T-helper 1 cell treated with Interleukin-12 subunit alpha and Interleukin-12 subunit beta and Interleukin-4 antibody, amounts not matched to agents 30 ng/mL and 1 ng/mL, for 36 hours (primary cell): Measurements from ENCODE around the gene PGF. TPM values are rescaled to one million over a fixed set of nuclear protein-coding genes. Genes with fewer than 3 reads are reported as not detected.

Source experiments
- intact Hi-C: fragments of 100-400 bp; cut with micrococcal nuclease; formaldehyde crosslinking; loops from one replicate; pipeline ENCODE4 v1.15.1; 2024
- total RNA-seq: library from RNA; stranded (reverse); gene quantifications from 2 replicates; pipeline ENCODE4 v1.2.3, GENCODE V29; 2022

The PGF gene
- total RNA-seq, 1 donor from 2014 or later: 0.20 TPM

DNA sequence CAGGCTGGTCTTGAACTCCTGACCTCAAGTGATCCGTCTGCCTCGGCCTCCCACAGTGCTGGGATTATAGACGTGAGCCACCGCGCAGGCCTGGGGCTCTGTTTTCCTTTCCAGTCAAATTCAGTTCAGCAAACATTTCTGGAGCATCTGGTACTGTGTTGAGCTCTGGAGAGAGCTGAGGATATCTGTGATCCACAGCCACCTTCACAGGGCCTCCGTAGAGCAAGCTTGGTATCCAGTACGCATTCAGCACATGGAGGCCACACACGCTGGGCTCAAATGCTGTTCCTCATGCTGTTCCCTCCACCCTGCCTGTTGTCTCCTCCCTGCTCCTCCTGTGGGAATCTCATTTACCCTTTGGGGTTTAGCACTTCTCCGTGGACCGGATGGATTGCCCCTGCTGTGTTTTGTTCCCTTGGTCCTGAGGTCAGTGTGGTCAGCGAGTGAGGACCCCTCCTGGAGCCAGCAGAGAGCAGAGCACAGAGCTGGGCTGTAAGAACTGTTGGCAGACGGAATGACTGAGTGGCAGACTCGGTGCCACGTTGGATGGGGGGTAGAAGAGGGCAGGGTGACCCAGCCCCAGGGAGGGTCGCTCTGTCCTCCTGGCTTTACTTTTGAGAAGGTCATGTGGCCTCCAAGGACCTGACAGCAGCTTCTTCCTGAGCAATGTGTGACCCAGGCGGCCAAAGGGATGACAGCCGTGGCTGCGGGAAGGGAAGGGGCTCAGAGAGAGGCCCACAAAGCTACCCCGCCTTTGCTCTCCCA, 33.2 kb downstream of the PGF start:
- intact Hi-C loops: no loop called here

DNA sequence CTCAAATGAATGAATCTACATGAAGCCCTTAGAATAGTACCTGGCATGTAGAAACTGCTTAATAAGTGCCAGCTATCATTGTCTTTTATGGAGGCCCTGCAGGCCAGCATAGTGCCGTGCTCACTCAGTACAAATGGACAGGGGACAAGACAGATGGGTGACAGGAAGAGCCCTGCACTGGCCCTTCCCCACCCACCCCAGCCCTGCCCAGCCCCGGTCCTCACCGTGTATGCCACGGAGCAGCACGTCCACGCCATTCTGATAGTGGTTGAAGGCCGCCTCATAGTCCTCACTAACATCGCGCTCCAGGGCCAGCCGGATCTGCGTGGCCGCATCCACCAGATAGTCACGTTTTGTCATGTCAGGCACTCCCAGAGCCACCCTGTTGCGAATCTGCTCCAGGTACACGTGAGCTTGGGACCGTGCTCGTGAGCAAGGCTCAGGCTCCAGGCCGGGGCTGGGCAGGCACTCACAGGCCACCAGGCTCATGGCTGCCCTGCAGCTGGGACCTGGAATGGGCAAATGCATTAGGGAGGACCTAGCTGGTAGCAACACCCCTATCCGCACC, 34.3 kb downstream of the PGF start:
- intact Hi-C loops: no loop called here

DNA sequence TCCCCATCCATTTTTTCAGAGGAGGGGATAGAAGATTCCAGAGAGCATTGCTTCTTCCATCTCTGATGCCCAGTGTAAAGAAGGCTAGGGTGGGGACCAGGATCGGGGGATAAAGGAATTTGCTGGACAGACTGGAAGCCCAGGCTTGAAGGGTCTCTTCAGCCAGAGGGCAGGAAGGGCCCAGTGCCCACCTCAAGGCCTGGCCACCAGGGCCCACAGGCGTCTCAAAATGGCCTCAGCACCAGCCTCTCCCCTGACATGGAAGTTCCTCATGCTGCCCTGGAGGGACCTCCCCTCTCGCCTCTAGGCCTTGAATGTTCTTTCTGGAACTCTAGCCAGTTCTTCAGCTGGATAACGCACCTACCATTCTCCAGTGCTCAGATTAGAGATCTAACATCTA, 35.1 kb downstream of the PGF start:
- intact Hi-C loops: no loop called here

DNA sequence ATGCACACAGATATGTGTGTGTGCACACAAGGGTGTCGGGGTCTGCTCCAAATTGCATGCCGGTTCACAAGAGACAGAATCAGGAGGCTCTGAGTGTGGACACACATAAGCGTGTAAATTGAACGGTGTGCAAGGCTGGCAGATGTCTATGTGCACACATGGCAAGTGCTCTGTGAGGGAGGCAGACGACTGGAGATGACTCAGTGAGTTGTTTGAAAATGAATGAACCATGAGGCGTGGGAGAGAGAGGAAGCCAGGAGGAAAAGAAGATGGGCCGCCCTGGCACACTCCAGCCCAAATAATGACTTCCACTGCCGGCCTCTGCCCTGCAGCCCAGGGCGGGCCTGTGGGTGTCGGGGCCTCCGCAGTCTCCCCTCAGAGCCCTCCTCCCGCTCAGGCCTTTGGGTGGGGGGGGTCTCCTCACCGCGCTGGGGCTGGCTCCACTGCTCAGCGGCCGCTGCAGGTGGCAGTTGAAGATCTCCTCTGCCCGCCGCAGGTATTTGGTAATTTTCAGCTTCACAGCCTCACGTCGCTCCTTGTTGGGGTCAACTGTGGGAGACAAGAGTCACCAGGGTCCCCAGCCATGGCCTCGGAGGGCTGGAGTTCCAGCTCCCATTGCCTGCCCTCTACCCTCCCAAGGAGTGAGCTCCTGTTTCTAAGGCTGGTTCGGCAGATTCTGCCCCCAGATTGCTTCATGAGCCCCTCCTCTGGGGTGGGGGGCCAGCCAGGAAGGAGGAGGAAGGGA, 35.8 kb downstream of the PGF start:
- intact Hi-C loops: no loop called here

DNA sequence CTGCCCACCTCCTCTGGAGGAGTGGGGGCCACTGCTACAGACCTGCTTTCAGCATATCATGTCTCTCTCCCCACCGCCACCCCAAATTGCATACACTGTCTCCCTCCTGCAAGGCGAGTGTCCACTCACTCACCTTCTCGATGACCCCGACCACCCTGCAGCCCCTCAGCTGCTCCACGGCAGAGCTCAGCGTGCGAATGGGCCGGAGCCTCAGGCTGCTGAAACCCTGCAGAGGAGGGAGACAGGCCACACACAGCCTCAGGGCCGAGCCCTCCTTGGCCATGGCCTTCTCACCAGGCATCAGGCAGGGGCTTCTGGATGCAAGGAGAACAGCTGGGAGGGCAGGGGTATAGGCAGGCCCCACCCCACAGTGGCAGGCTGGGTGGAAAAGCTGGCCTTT, 37.0 kb downstream of the PGF start:
- intact Hi-C loops: no loop called here

DNA sequence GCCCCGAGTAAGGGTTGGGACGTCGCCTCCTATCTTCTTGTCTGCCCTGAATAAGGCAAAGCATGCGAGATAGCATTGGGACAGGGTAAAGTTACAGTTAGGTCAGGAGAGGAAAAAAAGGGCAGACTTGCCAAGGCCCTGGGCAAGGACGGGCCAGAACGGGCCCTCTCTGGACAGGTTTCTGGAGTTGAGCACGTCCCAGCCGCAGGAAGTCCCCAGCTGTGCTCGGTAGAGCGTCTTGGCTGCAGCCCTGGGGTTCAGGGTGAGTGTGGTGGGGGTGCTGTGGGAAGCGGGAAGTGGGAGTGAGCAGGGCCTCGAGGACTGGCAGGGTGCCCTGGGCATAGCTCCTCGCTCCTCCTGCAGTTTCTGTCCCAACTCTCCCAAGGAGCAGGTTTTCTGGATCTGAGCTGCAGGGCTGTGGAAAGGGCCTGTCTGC, 37.7 kb downstream of the PGF start:
- intact Hi-C loops: no loop called here

DNA sequence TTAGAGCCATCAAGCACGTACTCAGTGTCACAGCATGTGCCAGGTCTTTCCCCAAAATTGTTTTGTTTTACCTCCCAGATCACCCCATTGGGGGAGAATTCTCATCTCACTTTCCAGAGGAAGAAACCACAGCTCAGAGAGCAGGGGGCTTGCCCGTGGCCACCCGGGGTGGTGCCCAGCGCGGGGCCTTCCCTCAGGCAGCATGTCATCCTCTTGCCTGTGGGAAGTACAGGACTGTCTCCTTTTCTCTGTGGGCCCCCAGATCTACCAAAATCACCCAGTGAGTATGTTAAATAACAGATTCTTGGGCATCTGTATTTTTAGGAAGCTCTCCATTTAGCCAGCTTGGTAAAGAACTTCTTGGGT, 38.2 kb downstream of the PGF start:
- intact Hi-C loops: no loop called here

DNA sequence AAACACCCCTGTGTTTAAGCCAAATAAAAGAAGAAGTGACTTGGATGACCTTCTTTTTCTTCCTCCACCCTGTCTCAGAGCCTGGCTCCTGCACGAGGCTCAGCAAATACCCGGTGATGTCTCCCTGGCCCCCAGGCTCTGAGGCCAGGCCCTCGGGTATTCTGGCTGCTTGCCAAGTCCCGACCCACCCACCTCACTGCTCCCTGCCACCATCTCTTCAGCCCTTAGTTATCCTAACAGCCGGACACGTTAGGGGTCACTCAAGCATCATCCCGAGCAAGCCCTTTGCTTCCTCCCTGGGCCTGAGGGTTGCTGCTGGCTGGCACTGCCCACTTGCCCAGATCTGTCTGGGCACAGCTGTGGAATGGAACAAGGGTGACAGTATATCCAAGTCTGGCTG, 39.6 kb downstream of the PGF start:
- intact Hi-C loops: no loop called here

DNA sequence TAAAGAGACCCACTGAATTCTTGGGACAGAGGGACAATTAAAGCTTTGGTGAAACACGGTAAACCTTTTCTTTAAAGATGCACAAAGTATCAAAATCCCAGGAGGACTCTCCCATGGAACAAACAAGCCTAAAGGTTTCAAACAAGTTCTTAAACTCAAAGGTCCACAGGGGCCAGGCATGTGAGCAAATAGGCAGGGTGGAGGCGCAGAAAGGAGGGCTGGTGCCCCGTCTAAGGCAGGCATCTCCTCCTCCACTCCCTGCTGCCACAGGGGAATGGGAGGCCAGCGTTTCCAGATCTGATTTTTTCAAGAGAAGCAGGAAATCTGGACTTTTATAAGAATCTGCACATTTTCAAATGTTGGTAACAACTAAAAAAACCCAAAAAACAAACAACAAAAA, 40.0 kb downstream of the PGF start:
- intact Hi-C loops: no loop called here

DNA sequence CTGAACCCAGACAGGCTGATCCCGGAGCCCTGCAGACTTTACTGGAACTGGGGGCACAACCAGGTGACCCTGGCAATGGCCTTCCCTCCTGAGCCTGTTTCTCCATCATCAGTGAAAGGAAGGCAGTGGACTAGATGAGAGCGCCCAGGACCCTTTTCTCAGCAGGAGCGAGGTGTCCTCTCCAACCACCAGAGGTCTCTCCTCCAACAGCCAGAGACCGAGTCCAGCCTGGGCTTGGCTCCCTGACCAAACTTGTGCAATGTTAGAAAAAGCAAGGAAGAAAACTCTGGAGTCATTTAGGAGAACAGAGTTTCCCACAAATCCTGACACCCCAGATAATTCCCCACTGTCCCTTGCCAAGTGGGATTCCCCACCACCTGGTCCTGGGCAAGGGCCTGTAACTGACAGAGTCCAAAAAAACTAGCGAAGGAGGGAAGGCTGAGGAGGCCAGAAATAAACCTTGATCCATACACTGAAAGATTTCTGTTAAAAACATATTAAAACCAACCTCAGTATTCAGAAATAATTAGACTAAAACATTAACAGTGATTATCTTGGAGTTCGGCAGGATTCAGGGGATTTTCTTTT, 41.3 kb downstream of the PGF start:
- intact Hi-C loops: loop anchor here (1.0 kb wide), 1 partner anchor 174 kb away; no protein-coding TSS in a partner anchor

DNA sequence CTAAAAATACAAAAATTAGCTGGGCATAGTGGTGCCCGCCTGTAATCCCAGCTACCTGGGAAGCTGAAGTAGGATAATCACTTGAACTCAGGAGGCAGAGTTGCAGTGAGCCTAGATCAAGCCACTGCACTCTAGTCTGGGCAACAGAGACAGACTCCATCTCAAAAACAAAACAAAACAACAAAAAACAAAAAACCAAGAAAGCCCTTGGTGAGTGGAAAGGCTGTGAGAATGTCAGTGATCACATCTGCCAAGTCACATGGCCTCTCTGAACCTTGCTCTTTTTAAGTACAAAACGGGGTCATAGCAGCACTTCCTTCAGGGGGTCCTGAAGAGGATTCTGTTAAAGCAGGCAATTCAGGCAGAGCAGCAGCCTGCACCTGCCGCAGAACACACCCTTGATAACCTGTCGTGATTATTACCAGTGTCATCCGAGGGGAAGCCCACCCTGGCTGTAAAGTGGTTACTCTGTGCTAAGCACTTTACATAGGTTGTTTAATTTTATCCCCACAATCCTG, 41.9 kb downstream of the PGF start:
- intact Hi-C loops: no loop called here

DNA sequence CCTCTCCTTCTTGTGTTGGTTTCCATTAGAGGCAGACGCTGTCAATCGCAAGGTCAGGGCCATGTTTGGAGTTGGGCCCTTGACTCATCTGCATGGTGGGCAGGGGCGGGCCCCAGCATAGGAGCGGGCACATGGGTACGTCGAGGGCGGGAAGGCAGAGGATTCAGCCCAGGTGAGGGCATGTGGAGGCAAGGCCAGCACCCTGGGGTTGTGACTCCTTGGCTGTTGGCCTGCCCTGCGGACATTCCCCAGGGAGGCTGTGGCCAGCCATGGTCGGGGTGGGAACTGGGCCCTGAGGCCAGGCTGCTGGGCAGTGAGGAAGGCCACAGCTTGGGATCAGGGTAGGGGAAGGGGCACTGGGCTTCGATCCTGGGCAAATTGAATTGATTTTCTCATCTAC, 42.6 kb downstream of the PGF start:
- intact Hi-C loops: no loop called here

DNA sequence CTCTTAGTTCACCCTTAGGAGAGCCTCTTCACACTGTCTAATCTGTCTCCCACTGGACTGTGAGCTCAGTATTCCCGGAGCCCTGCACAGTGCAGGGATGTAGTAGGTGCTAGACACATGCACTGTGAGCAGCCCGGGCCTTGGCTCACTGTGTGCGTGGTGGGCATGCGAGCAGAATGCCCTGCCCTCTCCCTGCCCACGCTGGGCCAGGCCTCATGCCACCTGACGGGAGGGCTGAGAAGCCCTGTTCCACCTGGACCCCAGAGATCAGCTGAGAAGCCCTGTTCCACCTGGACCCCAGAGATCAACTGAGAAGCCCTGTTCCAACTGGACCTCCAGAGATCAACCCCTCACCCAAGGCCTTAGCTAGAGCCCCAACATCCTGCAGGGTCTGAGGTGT, 43.3 kb downstream of the PGF start:
- intact Hi-C loops: no loop called here

DNA sequence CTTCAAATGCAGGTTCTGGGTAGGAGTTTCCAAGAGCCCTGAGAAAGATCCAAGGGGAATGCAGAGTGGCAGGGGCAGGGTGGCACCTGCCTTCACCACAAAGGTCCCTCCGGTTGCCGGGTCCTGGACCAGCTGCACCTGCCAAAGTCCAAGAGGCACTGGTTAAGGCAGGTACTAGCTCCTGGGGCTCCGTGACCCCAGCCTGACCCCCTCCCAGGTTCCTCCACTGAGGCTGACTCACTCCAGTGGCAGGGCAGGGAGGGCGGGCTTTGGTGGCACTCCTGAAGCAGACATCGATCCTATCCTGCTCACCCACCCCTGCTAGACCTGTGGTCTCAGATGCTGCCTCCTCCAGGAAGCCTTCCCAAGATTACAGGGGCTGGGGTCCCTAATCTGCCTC, 43.7 kb downstream of the PGF start:
- intact Hi-C loops: no loop called here

DNA sequence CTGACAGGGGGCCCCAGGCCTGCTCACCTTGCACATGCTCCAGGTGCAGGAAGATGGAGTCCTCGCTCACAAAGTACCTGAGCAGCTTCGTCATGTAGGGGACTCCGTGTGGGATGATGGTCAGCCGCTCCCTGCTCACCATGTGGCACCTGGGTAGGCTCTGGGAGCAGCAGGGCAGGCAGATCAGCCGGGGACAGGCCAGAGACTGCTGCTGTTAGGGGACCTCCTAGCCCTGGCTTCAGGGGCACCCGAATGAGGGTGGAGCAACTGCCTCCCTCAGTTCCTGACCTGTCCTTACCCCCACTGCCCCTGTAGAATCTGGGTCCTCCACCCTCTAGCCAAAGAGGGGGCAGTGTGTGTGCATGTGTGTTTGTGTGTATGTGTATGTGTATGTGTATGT, 44.2 kb downstream of the PGF start:
- intact Hi-C loops: no loop called here

DNA sequence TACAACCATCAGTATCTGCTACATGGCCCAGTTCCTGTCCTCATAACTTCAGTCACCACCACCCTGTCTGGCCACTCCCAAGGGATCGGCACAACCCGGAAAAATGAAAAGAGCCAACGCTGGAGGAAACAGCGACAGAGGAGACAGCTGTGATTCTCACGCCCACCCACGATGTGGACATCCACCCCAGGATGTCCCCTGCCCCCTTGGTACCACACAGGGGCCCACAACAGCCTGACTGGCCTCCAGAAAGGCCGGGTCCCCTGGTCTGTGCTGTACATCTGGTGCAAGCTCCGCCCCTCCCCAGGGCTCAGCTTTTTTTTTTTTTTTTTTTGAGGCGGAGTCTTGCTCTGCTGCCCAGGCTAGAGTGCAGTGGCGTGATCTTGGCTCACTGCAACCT, 44.8 kb downstream of the PGF start:
- intact Hi-C loops: no loop called here

DNA sequence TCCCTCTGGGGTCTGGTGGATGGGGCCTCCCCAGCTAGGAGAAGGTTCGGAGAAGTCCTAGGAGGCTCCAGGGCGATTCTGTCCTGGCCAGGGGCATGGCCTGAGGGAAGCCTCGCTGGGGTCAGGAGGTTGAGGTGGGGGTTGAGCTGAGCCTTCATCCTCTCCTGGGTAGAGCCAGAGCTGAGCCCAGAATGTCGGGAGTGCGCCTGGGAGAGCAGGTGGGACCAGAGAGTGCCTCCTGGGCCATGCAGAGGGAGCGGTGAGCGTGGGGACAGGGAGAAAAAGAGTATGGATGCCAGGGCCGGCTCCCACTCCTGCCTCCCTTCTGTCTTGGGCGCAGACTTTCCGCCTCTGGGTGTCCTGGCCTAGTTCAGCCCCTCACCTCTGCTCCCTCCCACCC, 45.5 kb downstream of the PGF start:
- intact Hi-C loops: no loop called here

DNA sequence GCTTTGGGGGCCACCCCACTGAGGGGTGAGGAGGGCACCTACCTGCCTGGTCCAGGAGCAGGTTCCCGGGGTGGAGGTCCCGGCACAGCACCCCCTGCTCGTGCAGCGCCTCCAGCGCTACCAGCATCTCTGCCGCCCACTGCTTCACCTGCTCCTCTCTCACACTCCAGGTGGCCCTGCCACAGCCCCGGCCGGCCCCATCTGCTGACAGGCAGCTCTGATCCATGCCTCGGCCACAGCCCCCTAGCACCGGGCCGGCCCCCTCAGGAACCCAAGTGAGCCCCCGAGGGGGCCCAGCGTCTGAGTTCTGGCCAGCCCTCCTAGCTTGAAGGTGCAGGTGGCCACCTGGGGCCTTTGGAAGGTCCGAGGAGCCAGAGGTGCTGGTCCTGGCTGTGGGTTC, 45.9 kb downstream of the PGF start:
- intact Hi-C loops: no loop called here

DNA sequence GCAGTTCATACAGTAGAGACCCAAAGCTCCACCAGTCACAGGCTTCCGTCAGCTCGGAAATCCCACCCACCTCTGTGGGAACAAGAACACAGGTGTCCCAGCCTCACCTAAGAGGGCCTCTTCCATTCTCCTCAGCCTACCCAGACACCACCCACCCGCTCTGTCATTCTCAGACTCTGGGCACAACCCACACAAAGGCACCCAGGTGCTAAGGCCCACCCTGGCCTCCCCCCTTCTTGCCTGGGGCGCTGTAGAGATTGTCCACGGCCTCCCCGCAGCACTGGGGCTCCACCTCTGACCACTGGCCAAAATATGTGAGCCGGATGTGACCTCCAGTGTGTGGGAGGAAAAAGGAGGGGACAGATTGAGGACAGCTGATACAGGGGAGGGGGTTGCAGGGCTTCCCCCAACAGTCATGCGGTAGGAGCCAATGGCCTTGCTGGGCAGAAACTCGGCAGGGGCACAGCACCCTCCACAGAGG, 46.5 kb downstream of the PGF start:
- intact Hi-C loops: no loop called here

DNA sequence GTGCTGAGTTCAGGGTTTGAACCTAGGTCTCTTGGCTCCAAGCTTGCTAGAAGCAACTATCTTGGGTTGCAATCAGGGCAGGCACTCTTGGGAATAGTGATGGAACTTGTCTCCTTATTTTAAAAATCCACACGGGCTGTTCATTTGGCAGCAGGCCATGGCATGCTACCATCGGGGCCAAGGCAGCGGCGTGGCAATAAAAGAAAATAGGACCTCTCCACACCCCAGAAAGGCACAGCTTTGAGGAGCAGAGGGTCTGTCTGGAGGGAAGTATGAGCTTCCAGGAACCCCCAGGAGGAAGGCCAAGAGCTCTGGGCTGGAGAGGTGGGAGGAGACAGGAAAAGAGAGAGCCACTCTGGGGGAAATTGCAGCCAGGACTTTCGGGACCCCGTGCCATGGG, 47.7 kb downstream of the PGF start:
- intact Hi-C loops: no loop called here

DNA sequence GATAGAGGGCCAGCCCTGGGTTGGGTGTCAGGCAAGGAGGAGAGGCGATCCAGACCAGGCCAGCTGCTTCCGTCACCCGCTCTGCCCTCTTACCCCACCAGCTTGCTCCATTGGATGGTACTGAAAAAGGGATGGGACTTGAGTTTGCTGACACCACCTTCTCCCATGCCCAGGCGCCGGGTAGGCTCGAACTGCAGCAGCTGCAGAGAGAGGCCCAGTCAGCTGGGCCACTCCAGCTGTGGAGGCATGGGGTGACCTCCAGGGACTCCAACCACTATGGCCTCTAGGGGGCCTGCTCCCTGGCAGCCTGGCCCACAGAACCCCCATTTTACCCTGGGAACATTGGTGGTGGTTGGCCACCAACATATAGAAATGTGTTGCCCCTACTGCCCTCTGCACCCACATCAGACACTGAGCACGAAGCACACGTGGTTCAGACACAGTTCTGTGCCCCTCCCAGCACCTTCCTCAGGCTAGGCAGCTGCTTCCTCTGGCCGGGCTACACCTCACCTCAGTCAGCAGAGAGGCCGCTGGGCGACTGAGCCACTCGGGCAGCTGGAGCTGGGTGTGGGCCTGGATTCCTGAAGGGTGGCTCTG, 48.4 kb downstream of the PGF start:
- intact Hi-C loops: no loop called here
